Measurements from ENCODE around the gene NPLOC4.

GRCh38 chr17:81551458-81552243 lies 85.3 kb downstream of the NPLOC4 start:
- TF ChIP-seq CTCF (IDR thresholded peaks at IDR 0.05; ENCODE audit: insufficient read depth, low read length) = no peak
- no peak for TF ChIP-seq SPI1 (IDR thresholded peaks at IDR 0.05; ENCODE audit: borderline replicate concordance, low read depth)
- no peak for TF ChIP-seq POLR2AphosphoS5 (IDR thresholded peaks at IDR 0.05; ENCODE audit: low read depth)

All from HL-60 (cell line).